GM12875 (cell line): ENCODE data around the gene LIPH.
"Not testable (repeated sequence)": the region's sequence is repeated elsewhere in the genome, so short reads cannot be mapped to it uniquely, and the experiment has no call there.

Experiments
- H3K4me3 ChIP-seq: one replicate; pipeline ENCODE4 v1.5.1; 2011; ENCODE audit warnings: low read depth, low read length, control low read depth
- CTCF ChIP-seq: IDR thresholded peaks from 2 replicates; pipeline ENCODE4 v1.5.1; 2011; ENCODE audit warnings: low read depth, mild to moderate bottlenecking, control low read depth, inconsistent platforms, low read length, moderate library complexity, borderline replicate concordance; ENCODE audit not compliant: insufficient read depth

The LIPH gene

GRCh38 chr3:185583925-185584324, 31.5 kb upstream of the LIPH start:
- no peak for TF ChIP-seq CTCF
- H3K4me3 ChIP-seq = no peak overlapping the region

GRCh38 chr3:185582871-185583270, 30.5 kb upstream of the LIPH start:
- no peak overlapping the region for H3K4me3 ChIP-seq
- TF ChIP-seq CTCF = no peak

- no peak for TF ChIP-seq CTCF
- no peak overlapping the region for H3K4me3 ChIP-seq
These were observed 29.8 kb upstream of the LIPH start for GRCh38 chr3:185582236-185582635.

GRCh38 chr3:185575108-185575869, 22.9 kb upstream of the LIPH start:
- TF ChIP-seq CTCF = peak; percentile 38
- H3K4me3 ChIP-seq = not testable (repeated sequence)

- no peak for TF ChIP-seq CTCF
- H3K4me3 ChIP-seq = no peak overlapping the region
These were observed 19.8 kb upstream of the LIPH start for GRCh38 chr3:185572183-185572582.

- TF ChIP-seq CTCF = no peak
These were observed 9.6 kb upstream of the LIPH start for GRCh38 chr3:185561958-185562357.

GRCh38 chr3:185561374-185561943, 9.1 kb upstream of the LIPH start:
- no peak overlapping the region for H3K4me3 ChIP-seq
- no peak for TF ChIP-seq CTCF

More at GRCh38 chr3:185561958-185562357, 9.6 kb upstream of the LIPH start:
- no peak overlapping the region for H3K4me3 ChIP-seq
